HUES6 (cell line): ENCODE measurements around the gene SLC25A34.

Source experiments
- H3K27ac ChIP-seq: 2 replicates; pipeline ENCODE4 v1.7.0; 2013; ENCODE audit warnings: low read depth, mild to moderate bottlenecking, low read length, inconsistent platforms
- H3K27me3 ChIP-seq: 2 replicates; pipeline ENCODE4 v1.6.1; 2013; ENCODE audit warnings: low read length; ENCODE audit not compliant: control insufficient read depth, insufficient read depth
- H3K36me3 ChIP-seq: 2 replicates; pipeline ENCODE4 v1.6.1; 2013; ENCODE audit warnings: low read length; ENCODE audit not compliant: control insufficient read depth, insufficient read depth
- H3K4me1 ChIP-seq: 2 replicates; pipeline ENCODE4 v1.6.1; 2013; ENCODE audit warnings: low read length; ENCODE audit not compliant: control insufficient read depth, insufficient read depth
- H3K4me3 ChIP-seq: 2 replicates; pipeline ENCODE4 v1.5.1; 2013; ENCODE audit warnings: low read depth, low read length
- H3K9ac ChIP-seq: one replicate; pipeline ENCODE4 v1.6.1; 2013; ENCODE audit warnings: mild to moderate bottlenecking, low read length
- H3K9me3 ChIP-seq: 2 replicates; pipeline ENCODE4 v1.6.1; 2013; ENCODE audit warnings: low read depth, low read length; ENCODE audit not compliant: control insufficient read depth, insufficient read depth

The SLC25A34 gene

GRCh38 chr1:15727021-15727420 is 9.0 kb upstream of the SLC25A34 start:
- peaks cover 75% of the 10 kb centered on the region for H3K36me3 ChIP-seq

GRCh38 chr1:15727424-15727823 is 8.6 kb upstream of the SLC25A34 start:
- Histone ChIP-seq H3K4me3 (no peak overlapping the region), H3K36me3 (peaks cover 77% of the 10 kb centered on the region), H3K27me3 (no peaks in the 10 kb centered on the region), H3K4me1 (no peaks in the 10 kb centered on the region), H3K27ac (no peak overlapping the region), H3K9ac (no peak overlapping the region), H3K9me3 (no peaks in the 10 kb centered on the region)

More at GRCh38 chr1:15727021-15727420, 9.0 kb upstream of the SLC25A34 start:
- Histone ChIP-seq H3K4me3 (no peak overlapping the region), H3K4me1 (no peaks in the 10 kb centered on the region), H3K9me3 (no peaks in the 10 kb centered on the region), H3K9ac (no peak overlapping the region), H3K27me3 (no peaks in the 10 kb centered on the region), H3K27ac (no peak overlapping the region)

GRCh38 chr1:15727866-15728534 is 8.1 kb upstream of the SLC25A34 start:
- Histone ChIP-seq H3K36me3 (peaks cover 77% of the 10 kb centered on the region), H3K9ac (no peak overlapping the region), H3K27me3 (no peaks in the 10 kb centered on the region), H3K4me1 (no peaks in the 10 kb centered on the region), H3K4me3 (no peak overlapping the region), H3K9me3 (no peaks in the 10 kb centered on the region), H3K27ac (no peak overlapping the region)

GRCh38 chr1:15728937-15729657 is 7.0 kb upstream of the SLC25A34 start:
- Histone ChIP-seq H3K9me3 (no peaks in the 10 kb centered on the region), H3K4me1 (no peaks in the 10 kb centered on the region), H3K27me3 (no peaks in the 10 kb centered on the region), H3K36me3 (peaks cover 87% of the 10 kb centered on the region), H3K9ac (no peak overlapping the region), H3K4me3 (no peak overlapping the region), H3K27ac (no peak overlapping the region)

- no peaks in the 10 kb centered on the region for H3K4me1 ChIP-seq
- no peaks in the 10 kb centered on the region for H3K9me3 ChIP-seq
- H3K4me3 ChIP-seq, result no peak overlapping the region
- no peaks in the 10 kb centered on the region for H3K27me3 ChIP-seq
- H3K36me3 ChIP-seq, result peaks cover 90% of the 10 kb centered on the region
- H3K9ac ChIP-seq, result no peak overlapping the region
- H3K27ac ChIP-seq, result no peak overlapping the region
Observed at GRCh38 chr1:15730423-15730822, 5.6 kb upstream of the SLC25A34 start.

GRCh38 chr1:15730936-15731335 is 5.1 kb upstream of the SLC25A34 start:
- Histone ChIP-seq H3K27me3 (no peaks in the 10 kb centered on the region), H3K9ac (no peak overlapping the region), H3K36me3 (peaks cover 85% of the 10 kb centered on the region), H3K4me3 (no peak overlapping the region), H3K4me1 (no peaks in the 10 kb centered on the region), H3K9me3 (no peaks in the 10 kb centered on the region), H3K27ac (no peak overlapping the region)

- Histone ChIP-seq H3K9me3 (no peaks in the 10 kb centered on the region), H3K9ac (no peak overlapping the region), H3K27me3 (no peaks in the 10 kb centered on the region), H3K4me1 (no peaks in the 10 kb centered on the region), H3K36me3 (peaks cover 74% of the 10 kb centered on the region), H3K4me3 (no peak overlapping the region), H3K27ac (no peak overlapping the region)
Observed at GRCh38 chr1:15731735-15732685, 4.0 kb upstream of the SLC25A34 start.

GRCh38 chr1:15732686-15733081 is 3.4 kb upstream of the SLC25A34 start:
- Histone ChIP-seq H3K27ac (no peak overlapping the region), H3K9ac (no peak overlapping the region), H3K36me3 (peaks cover 67% of the 10 kb centered on the region), H3K27me3 (no peaks in the 10 kb centered on the region), H3K4me3 (no peak overlapping the region), H3K9me3 (no peaks in the 10 kb centered on the region), H3K4me1 (no peaks in the 10 kb centered on the region)

- Histone ChIP-seq H3K4me1 (no peaks in the 10 kb centered on the region), H3K27ac (no peak overlapping the region), H3K27me3 (no peaks in the 10 kb centered on the region), H3K4me3 (no peak overlapping the region), H3K9me3 (no peaks in the 10 kb centered on the region), H3K9ac (no peak overlapping the region), H3K36me3 (peaks cover 61% of the 10 kb centered on the region)
Observed at GRCh38 chr1:15733218-15733725, 2.8 kb upstream of the SLC25A34 start.

GRCh38 chr1:15733726-15734226 is 2.3 kb upstream of the SLC25A34 start:
- no peaks in the 10 kb centered on the region for H3K4me1 ChIP-seq
- no peak overlapping the region for H3K27ac ChIP-seq
- no peaks in the 10 kb centered on the region for H3K9me3 ChIP-seq
- H3K9ac ChIP-seq, result no peak overlapping the region
- H3K27me3 ChIP-seq, result no peaks in the 10 kb centered on the region
- H3K36me3 ChIP-seq, result peaks cover 56% of the 10 kb centered on the region
- H3K4me3 ChIP-seq, result no peak overlapping the region
